Retinal pigment epithelial cell (primary cell): ENCODE data around the gene PAX3.

ENCODE experiments used
- DNase-seq: peaks from one replicate; pipeline ENCODE4 v3.0.0-alpha.2; 2010; ENCODE audit warnings: low read depth
- H3K4me3 ChIP-seq: 2 replicates; pipeline ENCODE4 v1.5.1; 2011; ENCODE audit warnings: mild to moderate bottlenecking, low read length, control low read depth, moderate library complexity
- CTCF ChIP-seq: conservative IDR thresholded peaks from 2 replicates; pipeline ENCODE4 v1.5.1; 2011; ENCODE audit warnings: low read depth, low read length, control low read depth, inconsistent platforms

Gene PAX3

GRCh38 chr2:222332116-222332515, 33.3 kb upstream of the PAX3 start:
- no peak for TF ChIP-seq CTCF
- no peak overlapping the region for H3K4me3 ChIP-seq
- DNase-seq: no peak

- TF ChIP-seq CTCF: no peak
- H3K4me3 ChIP-seq: no peak overlapping the region
- DNase-seq: no peak
Measured at GRCh38 chr2:222330910-222331309, 32.1 kb upstream of the PAX3 start.

GRCh38 chr2:222322236-222322635, 23.4 kb upstream of the PAX3 start:
- no peak for DNase-seq
- H3K4me3 ChIP-seq: no peak overlapping the region
- no peak for TF ChIP-seq CTCF

GRCh38 chr2:222320436-222321395, 21.9 kb upstream of the PAX3 start:
- TF ChIP-seq CTCF: no peak
- H3K4me3 ChIP-seq: peak overlapping the region; percentile 27
- DNase-seq: no peak

- no peak for TF ChIP-seq CTCF
- DNase-seq: no peak
- peak overlapping the region; percentile 29 for H3K4me3 ChIP-seq
Measured at GRCh38 chr2:222319586-222320435, 21.0 kb upstream of the PAX3 start.

- TF ChIP-seq CTCF: no peak
- no peak for DNase-seq
- peak overlapping the region; percentile 42 for H3K4me3 ChIP-seq
Measured at GRCh38 chr2:222318712-222319585, 20.2 kb upstream of the PAX3 start.
